A673 (cell line): ENCODE results near the gene SPINK4. TPM values are rescaled to one million over a fixed set of nuclear protein-coding genes. Genes with fewer than 3 reads are reported as not detected.

Experiments used
- BruUV-seq: library from RNA; stranded (reverse); fragments of 400-500 nt; replicated peaks from 2 replicates; lab custom pipeline; 2021; lab: Mats Ljungman, UMichigan
- CTCF ChIA-PET: fragments of 300-600 bp; sonication (Branson Sonifier 250); formaldehyde crosslinking; loops from one replicate; lab custom pipeline; 2022; ENCODE audit warnings: antibody characterized with exemption; lab: Charles Lee
- POLR2A ChIA-PET: fragments of 300-600 bp; sonication (Branson Sonifier 250); formaldehyde crosslinking; loops from one replicate; lab custom pipeline; 2022; ENCODE audit warnings: antibody characterized with exemption; ENCODE audit not compliant: low non-redundant PET; lab: Charles Lee
- DNase-seq: peaks from one replicate; pipeline ENCODE4 v3.0.0-alpha.2; 2015; ENCODE audit warnings: low spot score
- H3K27ac ChIP-seq: fragments of 200-600 bp; sonication (generic); 2 replicates; pipeline ENCODE4 v1.5.1; 2016; ENCODE audit warnings: mixed run types, low read depth, mild to moderate bottlenecking, mixed read lengths, antibody characterized with exemption, low read length; ENCODE audit not compliant: poor library complexity, severe bottlenecking
- H3K27me3 ChIP-seq: fragments of 200-600 bp; sonication (generic); replicated peaks from 2 replicates; pipeline ENCODE4 v1.6.1; 2017; ENCODE audit warnings: mixed run types, low read depth, mild to moderate bottlenecking, mixed read lengths, antibody characterized with exemption, low read length; ENCODE audit not compliant: insufficient read depth, poor library complexity
- H3K36me3 ChIP-seq: fragments of 200-600 bp; sonication (generic); 2 replicates; pipeline ENCODE4 v1.6.1; 2016; ENCODE audit warnings: mixed run types, mild to moderate bottlenecking, mixed read lengths, antibody characterized with exemption, low read length; ENCODE audit not compliant: insufficient read depth, poor library complexity, severe bottlenecking
- H3K4me1 ChIP-seq: fragments of 200-600 bp; sonication (generic); 2 replicates; pipeline ENCODE4 v1.6.1; 2017; ENCODE audit warnings: mixed run types, mild to moderate bottlenecking, mixed read lengths, antibody characterized with exemption, low read length; ENCODE audit not compliant: insufficient read depth, poor library complexity, severe bottlenecking
- H3K4me3 ChIP-seq: fragments of 200-600 bp; sonication (generic); 2 replicates; pipeline ENCODE4 v1.5.1; 2016; ENCODE audit warnings: low read depth, mixed run types, mild to moderate bottlenecking, mixed read lengths, low read length; ENCODE audit not compliant: poor library complexity, severe bottlenecking
- H3K9me3 ChIP-seq: fragments of 200-600 bp; sonication (generic); 2 replicates; pipeline ENCODE4 v1.6.1; 2016; ENCODE audit warnings: mixed run types, low read depth, mild to moderate bottlenecking, mixed read lengths, antibody characterized with exemption, low read length; ENCODE audit not compliant: poor library complexity, severe bottlenecking
- EZH2 ChIP-seq: fragments of 200-600 bp; sonication (generic); IDR thresholded peaks from 2 replicates; pipeline ENCODE4 v1.6.1; 2017; ENCODE audit warnings: borderline replicate concordance, low read depth, mild to moderate bottlenecking, mixed read lengths, antibody characterized with exemption, low read length; ENCODE audit not compliant: poor library complexity, severe bottlenecking
- intact Hi-C: fragments of 100-400 bp; cut with micrococcal nuclease; formaldehyde crosslinking; loops from one replicate; pipeline ENCODE4 v1.10.0; 2022; ENCODE audit not compliant: unreplicated experiment
- total RNA-seq: library from RNA; stranded (reverse); gene quantifications from 2 replicates; pipeline ENCODE4 v1.2.3, GENCODE V29; 2021
- TF ChIP-seq, protein P1 (sequence below): fragments of 300-800, 200-600 bp; sonication (generic); conservative IDR thresholded peaks from 2 replicates; pipeline ENCODE4 v1.5.1; 2017; ENCODE audit warnings: low read depth, mild to moderate bottlenecking, antibody characterized with exemption, low read length, moderate library complexity, mixed read lengths

Gene SPINK4
- total RNA-seq, 1 experiment from 2014 or later, result not detected

DNA sequence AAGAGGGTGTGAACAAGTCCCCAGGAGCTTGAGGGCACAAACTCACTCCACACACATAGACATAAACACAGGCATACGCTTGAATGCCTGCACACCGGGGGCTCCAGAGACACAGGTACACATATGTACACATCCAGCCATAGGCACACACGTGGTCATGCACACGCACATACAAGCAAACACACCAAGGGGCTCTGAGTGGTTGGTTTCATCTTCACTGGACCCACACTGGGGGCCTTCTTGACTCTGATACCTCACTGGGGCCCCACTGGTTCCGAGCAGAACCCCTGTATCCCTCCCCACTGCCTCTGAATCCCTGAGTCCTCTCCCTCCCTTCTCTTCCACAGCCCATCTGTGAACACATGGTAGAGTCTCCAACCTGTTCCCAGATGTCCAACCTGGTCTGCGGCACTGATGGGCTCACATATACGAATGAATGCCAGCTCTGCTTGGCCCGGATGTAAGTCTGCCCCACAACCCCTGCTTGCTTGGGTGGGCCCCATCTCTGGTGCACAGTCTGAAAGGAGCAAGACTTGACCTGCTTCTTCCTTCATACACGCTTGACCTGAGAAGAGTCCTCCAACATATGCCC lies 6.4 kb downstream of the SPINK4 start:
- CTCF ChIA-PET, result no interaction called here
- TF ChIP-seq, protein P1, sequence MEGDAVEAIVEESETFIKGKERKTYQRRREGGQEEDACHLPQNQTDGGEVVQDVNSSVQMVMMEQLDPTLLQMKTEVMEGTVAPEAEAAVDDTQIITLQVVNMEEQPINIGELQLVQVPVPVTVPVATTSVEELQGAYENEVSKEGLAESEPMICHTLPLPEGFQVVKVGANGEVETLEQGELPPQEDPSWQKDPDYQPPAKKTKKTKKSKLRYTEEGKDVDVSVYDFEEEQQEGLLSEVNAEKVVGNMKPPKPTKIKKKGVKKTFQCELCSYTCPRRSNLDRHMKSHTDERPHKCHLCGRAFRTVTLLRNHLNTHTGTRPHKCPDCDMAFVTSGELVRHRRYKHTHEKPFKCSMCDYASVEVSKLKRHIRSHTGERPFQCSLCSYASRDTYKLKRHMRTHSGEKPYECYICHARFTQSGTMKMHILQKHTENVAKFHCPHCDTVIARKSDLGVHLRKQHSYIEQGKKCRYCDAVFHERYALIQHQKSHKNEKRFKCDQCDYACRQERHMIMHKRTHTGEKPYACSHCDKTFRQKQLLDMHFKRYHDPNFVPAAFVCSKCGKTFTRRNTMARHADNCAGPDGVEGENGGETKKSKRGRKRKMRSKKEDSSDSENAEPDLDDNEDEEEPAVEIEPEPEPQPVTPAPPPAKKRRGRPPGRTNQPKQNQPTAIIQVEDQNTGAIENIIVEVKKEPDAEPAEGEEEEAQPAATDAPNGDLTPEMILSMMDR, result no peak
- TF ChIP-seq EZH2, result no peak
- intact Hi-C loops, result no loop called here

DNA sequence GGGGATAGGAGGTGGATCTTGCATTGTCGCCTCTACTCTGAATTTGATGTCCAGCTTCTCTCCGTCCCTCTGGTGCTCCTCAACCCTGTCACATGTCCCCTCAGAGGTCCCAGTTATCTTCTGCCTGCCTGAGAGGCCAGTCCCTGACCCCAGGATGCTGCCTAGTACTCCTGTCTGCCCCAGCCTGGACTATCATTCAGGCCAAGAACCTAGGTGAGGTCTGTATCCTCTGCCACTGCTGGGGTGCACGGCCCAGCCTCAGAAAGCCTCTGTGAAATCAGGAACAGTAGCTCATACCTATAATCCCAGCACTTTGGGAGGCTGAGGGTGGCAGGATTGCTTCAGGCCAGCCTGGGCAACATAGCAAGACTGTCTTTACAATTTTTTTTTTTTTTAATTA lies 8.6 kb downstream of the SPINK4 start:
- no TSS peak for BruUV-seq
- TF ChIP-seq, protein P1, result no peak
- no peak for TF ChIP-seq EZH2
- Histone ChIP-seq H3K27me3 (no peaks in the 10 kb centered on the region), H3K4me3 (no peak overlapping the region), H3K36me3 (peaks cover 8% of the 10 kb centered on the region), H3K4me1 (no peaks in the 10 kb centered on the region), H3K27ac (no peak overlapping the region), H3K9me3 (no peaks in the 10 kb centered on the region)
- ChIA-PET POLR2A (no interaction called here), CTCF (no interaction called here)
- no peak for DNase-seq
- intact Hi-C loops, result no loop called here

More for the DNA sequence above, 6.4 kb downstream of the SPINK4 start:
- no peak for DNase-seq
- POLR2A ChIA-PET, result no interaction called here
- Histone ChIP-seq H3K4me1 (no peaks in the 10 kb centered on the region), H3K4me3 (no peak overlapping the region), H3K27me3 (no peaks in the 10 kb centered on the region), H3K36me3 (no peaks in the 10 kb centered on the region), H3K9me3 (no peaks in the 10 kb centered on the region), H3K27ac (no peak overlapping the region)
- BruUV-seq, result no TSS peak

DNA sequence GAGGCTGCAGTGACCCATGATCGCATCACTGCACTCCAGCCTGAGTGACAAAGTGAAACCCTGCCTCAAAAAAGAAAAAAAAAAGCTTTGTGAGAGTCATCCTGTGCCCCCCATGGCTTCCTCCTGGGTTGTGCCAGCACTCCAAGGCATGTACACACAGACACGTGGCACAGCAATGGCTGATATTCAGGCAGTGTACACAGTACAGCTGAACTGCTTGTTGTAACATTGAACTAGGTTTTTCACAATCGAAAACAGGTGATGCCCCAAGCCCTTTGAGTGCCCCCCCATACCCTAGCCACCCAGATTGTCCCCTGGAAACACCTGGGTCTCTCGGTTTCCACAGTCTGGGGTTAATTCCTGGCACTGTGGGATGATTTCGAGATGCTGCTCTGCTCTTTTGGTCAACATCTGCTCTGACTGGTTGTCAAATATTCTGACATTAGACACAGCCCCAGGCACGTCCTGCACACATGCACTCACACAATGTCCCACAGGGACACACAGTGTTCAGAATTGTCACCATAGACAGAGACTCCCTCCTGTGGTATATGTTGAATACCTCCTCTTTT lies 9.2 kb downstream of the SPINK4 start:
- intact Hi-C loops, result no loop called here
- Histone ChIP-seq H3K27me3 (no peaks in the 10 kb centered on the region), H3K4me1 (no peaks in the 10 kb centered on the region), H3K9me3 (no peaks in the 10 kb centered on the region), H3K36me3 (peaks cover 14% of the 10 kb centered on the region), H3K4me3 (no peak overlapping the region), H3K27ac (no peak overlapping the region)
- no TSS peak for BruUV-seq
- DNase-seq, result no peak
- TF ChIP-seq EZH2, result no peak
- TF ChIP-seq, protein P1, result no peak
- ChIA-PET CTCF (interaction anchor here (0.6 kb wide), 1 partner anchor 126 kb away, joined by 3 read pairs; no protein-coding TSS in a partner anchor), POLR2A (no interaction called here)
